HG03135 (cell line): ENCODE data around the gene FLNC.

Experiments
- ATAC-seq: cut with Tn5 transposase; IDR thresholded peaks from one replicate; pipeline ENCODE4 v1.9.1; 2021; ENCODE audit warnings: mild to moderate bottlenecking, moderate library complexity; ENCODE audit not compliant: unreplicated experiment

The FLNC gene

DNA sequence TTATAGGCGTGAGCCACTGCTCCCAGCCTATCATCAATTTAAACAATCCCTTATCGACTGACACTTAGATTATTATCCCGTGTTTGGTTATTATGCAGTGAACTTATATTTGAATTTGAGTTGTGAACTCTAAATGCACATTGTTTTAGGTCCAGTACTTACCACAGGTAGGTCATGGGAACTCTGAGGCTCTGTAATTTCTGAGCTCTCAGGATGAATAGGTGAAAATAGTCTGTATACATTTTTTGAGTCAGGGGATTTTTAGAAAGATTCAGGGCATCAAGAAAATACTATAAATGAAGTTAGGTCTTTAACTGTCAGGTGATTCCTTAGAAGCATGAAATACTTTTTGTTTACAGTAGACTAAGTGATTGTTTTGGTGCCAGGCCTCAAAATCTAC is 29.6 kb upstream of the FLNC start:
- no peak for ATAC-seq

- ATAC-seq = no peak
These were observed 29.2 kb upstream of the FLNC start for GRCh38 chr7:128801003-128801402.

- no peak for ATAC-seq
These were observed 28.4 kb upstream of the FLNC start for GRCh38 chr7:128801667-128802418.

DNA sequence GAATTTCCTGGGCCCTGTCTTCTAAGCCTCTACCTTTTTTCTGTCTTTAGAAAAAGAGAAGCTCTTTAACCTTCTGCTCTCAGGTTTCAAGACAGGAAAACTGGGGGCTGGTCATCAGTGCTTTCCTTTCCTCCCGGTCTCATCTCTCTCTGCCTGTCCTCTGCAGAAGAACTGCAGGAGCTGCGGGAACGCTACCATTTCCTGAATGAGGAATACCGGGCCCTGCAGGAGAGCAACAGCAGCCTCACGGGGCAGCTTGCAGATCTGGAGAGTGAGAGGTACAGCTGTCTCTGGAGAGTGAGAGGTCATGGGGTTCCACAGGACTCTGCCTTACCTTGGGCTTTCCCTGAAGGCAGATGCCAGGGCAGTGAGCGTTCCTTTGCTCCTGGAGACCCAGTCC is 25.7 kb upstream of the FLNC start:
- ATAC-seq = no peak

DNA sequence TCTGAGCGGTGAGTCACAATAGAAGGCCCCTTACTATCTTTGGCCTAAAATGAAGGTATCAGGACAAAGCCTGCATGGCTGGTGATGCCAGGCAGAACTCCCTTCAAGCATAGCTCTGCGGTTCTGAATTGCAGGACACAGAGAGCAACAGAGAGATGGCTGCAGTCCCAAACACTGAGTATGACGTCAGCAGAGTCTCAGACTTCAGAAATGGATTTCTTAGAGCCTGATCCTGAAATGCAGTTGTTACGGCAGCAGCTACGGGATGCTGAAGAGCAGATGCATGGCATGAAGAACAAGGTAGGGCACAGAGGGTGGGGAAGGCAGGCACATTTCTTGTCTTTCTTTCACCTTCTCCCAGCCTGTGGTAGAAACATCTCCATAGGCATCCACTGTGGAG is 25.0 kb upstream of the FLNC start:
- ATAC-seq = no peak

DNA sequence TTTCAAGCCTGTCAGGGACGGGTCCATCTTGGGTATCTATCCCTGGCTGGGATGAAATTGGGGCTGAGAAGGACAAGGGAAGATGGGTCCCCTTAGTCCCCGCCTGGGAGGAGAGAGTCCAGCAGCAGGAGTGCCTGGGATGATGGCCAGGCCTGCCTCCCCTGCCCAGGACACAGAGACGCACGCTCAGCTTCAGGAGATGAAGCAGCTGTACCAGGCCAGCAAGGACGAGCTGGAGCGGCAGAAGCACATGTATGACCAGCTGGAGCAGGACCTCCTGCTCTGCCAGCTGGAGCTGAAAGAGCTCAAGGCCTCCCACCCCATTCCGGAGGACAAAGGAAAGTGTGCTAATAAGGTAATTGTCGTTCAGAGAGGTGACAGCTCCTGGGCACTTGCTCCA is 23.0 kb upstream of the FLNC start:
- ATAC-seq = no peak

- no peak for ATAC-seq
These were observed 20.8 kb upstream of the FLNC start for GRCh38 chr7:128809363-128809762.

GRCh38 chr7:128810473-128810872 is 19.7 kb upstream of the FLNC start:
- no peak for ATAC-seq

GRCh38 chr7:128810997-128811396 is 19.2 kb upstream of the FLNC start:
- ATAC-seq = no peak

- ATAC-seq = no peak
These were observed 18.4 kb upstream of the FLNC start for GRCh38 chr7:128811631-128812430.

GRCh38 chr7:128812514-128813168 is 17.6 kb upstream of the FLNC start:
- no peak for ATAC-seq

GRCh38 chr7:128814499-128814898 is 15.7 kb upstream of the FLNC start:
- ATAC-seq = no peak

DNA sequence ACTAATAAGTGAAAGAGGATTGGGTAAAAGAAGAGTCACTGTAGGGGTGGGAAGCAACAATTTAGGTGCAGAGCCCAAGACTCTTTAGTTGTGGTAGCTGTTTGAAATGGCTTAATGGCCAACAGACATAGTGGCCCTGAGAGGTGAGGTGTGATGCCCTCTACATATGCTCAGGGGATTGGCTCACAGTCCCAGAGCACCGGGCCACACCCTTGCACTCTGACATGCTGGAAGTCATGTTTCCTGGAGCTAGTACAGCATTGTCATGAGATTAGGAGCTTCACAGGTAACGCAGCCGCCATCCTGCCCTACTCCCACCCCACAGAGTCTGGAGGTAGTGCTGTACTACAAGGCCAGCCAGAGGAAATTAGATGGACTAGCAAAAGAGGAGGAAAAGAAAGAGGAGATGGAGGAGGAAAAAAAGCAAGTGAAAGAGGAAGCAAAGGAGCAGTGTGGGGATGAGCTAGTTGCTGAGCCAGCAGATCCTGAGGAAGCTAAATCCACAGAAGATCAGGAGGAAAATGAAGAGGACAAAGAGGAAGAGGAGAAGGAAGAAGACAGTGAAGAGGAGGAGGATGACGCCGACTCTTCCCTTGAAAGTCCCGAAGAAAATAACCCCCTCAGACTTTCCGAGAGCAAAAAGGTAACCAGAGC is 14.8 kb upstream of the FLNC start:
- no peak for ATAC-seq

DNA sequence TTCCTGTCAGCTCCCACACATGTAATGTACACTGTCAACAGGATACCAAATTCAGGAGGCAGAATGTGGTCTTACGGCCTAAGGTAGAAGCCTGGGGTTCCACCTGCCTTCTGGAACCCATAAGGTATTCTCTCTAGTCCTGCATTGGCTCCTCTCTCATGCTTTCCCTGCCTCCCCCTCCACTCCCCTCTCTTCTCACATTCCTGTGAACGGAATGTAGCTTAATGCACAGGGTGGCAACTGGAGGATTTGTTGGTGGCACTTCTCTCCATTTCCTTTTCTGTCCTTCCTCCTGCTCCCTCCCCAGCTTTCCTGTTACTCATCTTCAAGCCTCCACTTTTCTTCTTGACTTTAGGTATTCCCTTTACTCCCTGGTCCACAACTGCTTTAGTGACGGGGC is 11.5 kb upstream of the FLNC start:
- no peak for ATAC-seq

GRCh38 chr7:128821724-128822123 is 8.5 kb upstream of the FLNC start:
- no peak for ATAC-seq

DNA sequence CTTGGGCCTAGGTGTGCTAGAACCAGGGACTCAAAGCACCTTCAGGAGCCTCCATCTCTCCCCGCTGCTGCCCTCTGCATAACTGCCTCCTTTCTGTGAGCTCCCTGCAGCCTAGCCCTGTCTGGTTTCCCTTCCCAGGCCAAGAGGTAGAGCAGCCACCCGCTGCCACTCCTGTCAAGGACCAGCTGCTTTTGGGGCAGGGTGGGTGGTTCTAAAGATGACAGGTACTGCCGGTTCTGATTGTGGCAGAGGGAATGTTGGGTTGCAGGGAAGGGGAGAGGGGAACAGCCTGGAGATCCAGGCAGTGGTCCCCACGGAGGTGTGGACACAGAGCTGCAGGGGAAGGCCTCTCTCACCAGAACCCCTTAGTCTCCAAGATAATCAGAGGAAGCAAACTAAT is 3.7 kb upstream of the FLNC start:
- no peak for ATAC-seq

DNA sequence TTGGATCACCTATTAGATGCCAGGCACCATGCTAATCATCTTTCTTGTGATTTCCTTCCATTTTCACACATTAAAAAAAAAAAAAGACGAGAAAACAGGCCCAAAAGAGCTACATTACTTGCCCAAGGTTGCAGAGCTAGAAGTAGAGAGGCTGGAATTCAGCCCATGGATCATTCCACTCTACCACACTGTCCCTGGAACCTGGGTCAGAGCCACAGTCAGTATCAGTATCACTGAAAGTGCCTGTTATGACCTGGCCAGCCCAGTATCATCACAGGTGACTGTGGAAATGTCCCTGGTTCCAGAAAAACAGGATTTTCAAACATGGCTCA is 3.3 kb upstream of the FLNC start:
- no peak for ATAC-seq

- no peak for ATAC-seq
These were observed 2.8 kb upstream of the FLNC start for GRCh38 chr7:128827248-128827958.

GRCh38 chr7:128827971-128828711 is 2.1 kb upstream of the FLNC start:
- no peak for ATAC-seq
